Activated CD8-positive, alpha-beta memory T cell treated with anti-CD3 and anti-CD28 coated beads, Interleukin-2, amount 50 U/mL, for 24 hours (primary cell): ENCODE measurements around the gene ATAD1.
"Not testable (repeated sequence)": the region's sequence is repeated elsewhere in the genome, so short reads cannot be mapped to it uniquely, and the experiment has no call there.

Experiments used
- DNase-seq: peaks from one replicate; pipeline ENCODE4 v3.0.0-alpha.2; 2020; ENCODE audit errors: extremely low read depth

Gene ATAD1

DNA sequence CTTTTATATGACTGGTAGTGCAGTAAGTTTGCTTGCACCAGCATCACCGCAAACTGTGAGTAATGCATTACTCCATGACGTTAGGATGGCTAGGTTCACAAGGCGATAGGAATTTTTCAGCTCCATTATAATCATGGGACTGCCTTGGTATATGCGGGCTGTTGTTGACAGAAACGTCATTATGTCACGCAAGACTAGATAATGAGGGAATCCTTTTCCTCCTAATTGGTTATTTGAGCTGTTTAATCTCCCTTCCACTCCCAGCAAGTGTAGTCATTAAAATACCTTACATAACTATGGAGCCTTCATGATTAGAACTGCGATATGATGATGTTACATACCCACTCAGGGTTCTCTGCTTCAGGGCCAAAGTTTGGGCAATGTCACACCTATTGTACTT lies 28.0 kb upstream of the ATAD1 start:
- no peak for DNase-seq

DNA sequence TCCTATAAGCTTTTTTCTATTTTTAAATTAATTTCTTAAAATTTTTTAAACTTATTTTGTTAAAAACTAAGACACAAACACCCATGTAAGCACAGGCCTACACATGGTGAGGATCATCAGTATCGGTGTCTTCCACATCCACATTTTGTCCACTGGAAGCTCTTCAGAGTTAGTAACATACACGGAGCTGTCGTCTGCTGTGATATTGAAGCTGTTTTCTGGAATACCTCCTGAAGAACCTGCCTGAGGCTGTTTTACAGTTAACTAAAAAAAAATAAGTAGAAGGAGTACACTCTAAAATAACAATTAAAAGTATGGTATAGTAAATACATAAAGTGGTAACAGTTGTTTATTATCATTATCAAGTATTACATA lies 27.6 kb upstream of the ATAD1 start:
- DNase-seq: no peak

DNA sequence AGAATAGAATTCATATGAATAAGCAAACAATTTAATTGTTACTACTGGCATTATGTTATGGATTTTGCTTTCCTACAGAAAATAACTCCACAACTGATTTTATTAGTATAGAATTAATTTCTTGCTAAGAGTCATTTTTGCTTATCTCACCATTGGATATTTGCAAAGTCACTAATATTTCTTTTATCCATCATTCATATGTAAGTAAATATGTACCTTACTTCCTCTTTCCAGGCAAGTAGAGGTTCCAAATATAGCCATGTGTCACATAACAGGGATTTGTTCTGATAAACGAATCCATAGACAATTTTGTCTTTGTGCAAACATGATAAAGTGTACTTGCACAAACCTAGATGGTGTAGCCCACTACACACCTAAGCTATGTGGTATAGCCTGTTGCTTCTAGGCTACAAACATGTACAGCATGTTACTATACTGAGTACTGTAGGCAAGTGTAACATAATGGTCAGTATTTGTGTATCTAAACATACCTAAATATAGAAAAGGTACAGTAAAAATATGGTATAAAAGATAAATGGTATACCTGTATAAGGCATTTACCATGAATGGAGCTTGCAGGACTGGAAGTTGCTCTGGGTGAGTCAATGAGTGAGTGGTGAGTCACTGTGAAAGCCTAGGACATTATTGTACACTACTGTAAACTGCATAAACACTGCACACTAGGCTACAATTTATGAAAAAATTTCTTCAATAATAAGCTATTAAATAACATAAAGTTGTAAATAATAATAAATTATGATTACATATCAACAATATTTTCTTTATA lies 27.0 kb upstream of the ATAD1 start:
- no peak for DNase-seq

DNA sequence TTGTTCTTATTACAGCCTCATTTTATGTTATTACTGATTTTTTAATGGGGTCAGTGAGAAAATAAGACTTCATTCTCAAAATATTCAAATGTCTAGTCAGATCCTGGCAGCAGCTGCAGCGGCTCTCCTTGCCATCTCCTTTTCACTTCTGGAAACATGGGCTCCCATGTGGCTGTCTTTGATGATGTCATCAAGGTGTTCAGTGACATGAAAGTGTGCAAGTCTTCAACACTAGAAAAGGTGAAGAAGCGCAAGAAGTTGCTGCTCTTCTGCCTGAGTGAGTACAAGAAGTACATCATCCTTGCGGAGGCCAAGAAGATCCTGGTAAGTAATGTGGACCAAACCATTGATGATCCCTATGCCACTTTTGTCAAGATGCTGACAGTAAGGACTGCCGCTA lies 25.7 kb upstream of the ATAD1 start:
- no peak for DNase-seq

DNA sequence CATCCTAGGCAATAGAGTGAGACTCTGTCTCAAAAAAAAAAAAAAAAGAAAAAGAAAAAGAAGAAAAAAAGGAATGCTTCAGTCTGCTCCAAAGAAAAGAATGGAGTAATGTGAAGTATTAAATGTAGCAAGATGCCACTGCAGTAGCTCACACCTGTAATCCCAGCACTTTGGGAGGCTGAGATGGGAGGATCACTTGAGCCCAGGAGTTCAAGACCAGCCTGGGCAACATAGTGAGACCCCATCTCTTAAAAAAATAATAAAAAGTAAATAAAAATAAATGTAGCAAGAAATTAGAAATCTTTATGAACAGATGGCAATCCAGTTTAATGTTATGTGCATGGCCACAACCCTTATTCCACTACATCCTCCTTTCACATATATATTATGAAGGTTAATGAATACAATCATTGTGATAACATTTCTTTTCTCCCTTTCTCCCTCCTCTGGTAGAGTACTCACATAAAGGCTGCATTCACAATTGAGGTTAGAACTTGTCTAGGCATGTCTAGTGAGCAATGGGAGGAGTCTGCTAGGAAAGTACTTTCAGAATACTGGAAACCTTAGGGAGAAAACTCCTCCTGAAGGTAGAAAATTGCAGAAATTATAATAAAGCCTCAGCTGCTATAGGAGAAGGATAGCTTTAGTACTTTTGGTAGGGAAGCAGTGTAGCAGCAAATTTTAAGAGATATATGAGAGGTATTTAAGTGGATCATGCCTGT lies 24.9 kb upstream of the ATAD1 start:
- DNase-seq: no peak

DNA sequence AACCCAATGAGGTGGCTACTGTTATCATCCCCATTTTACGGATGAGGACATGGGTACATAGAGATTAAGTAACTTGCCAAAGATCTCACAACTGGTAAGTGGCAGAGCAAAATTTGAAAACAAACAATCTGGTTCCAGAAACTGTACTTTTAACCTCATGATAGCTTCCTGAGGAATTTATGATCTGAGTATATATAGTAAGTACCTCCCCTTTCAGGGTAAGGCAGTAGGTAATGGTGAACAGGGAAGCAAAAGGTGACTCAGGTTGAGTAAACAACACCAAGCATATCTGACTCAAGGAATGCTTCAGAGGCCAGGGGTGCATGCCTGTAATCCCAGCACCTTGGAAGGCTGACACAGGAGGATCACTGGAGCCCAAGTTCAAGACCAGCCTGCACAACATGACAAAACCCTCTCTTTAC lies 24.2 kb upstream of the ATAD1 start:
- DNase-seq: no peak

DNA sequence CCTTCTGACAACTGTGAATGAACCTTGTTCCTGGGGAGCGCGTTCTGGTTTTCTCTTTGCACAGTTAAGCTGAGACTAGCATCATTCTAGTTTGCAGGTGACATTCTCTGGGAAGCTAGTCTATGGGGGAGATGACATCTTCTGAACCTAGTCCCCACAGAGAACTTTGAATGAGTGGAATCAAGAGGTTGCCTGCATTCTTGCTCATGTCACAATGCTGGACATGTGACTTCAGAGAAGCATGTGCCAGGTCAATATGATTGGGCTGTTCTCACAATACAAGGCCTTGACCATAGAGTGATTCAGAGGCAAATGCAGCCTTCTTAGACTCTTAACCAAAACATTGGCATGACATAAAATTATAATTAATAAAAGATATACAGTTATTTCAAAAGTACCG lies 23.2 kb upstream of the ATAD1 start:
- no peak for DNase-seq

DNA sequence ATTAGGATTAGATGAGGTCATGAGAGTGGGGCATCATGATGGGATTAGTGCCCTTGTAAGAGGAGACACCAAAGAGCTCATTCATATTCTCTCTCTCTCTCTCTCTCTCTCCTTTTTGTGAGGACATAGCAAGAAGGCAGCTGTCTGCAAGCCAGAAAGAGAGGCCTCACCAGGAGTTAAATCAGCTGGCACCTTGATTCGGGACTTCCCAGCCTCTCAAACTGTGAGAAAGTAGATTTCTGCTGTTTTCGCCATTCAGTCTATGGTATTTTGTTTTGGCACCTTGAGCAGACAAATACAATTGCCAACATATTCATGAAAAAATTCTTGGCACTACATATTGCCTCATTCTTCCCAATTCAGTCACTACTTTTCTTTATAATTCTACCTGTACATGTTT lies 20.6 kb upstream of the ATAD1 start:
- DNase-seq: no peak

DNA sequence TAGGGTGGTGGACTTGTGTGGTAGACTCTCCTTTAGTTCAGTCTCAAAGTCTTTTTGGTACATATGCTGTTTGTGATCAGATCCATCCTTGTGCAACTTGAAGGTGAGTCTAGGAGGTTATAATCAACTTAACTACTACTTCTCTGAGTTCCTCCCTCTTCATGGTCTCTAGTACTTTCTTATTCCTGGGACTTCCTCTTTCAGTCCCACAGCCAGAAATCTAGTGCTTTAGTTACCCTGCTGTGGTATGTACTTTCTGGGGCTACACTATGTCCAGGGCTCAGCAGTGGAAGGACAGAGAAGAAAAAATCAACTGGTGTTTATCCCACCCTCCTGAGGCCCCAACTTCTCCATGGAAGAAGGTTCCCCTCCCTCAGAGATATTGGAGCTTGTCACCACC lies 19.4 kb upstream of the ATAD1 start:
- DNase-seq: no peak

DNA sequence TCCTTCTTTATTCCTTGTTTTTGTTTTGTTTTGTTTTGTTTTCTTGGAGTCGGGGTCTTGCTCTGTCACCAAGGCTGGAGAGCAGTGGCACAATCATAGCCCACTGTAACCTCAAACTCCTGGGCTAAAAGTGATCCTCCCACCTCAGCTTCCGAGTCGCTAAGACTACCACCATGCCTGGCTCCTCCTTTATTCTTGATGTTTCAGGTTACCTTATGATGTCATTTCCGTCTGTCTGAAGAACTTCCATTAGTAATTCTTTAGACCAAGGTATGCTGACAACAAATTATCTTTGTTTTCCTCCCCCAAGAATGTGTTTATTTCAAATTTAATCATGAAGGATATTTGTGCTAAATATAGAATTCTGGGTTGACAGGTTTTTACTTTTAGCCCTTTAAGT lies 18.1 kb upstream of the ATAD1 start:
- no peak for DNase-seq

DNA sequence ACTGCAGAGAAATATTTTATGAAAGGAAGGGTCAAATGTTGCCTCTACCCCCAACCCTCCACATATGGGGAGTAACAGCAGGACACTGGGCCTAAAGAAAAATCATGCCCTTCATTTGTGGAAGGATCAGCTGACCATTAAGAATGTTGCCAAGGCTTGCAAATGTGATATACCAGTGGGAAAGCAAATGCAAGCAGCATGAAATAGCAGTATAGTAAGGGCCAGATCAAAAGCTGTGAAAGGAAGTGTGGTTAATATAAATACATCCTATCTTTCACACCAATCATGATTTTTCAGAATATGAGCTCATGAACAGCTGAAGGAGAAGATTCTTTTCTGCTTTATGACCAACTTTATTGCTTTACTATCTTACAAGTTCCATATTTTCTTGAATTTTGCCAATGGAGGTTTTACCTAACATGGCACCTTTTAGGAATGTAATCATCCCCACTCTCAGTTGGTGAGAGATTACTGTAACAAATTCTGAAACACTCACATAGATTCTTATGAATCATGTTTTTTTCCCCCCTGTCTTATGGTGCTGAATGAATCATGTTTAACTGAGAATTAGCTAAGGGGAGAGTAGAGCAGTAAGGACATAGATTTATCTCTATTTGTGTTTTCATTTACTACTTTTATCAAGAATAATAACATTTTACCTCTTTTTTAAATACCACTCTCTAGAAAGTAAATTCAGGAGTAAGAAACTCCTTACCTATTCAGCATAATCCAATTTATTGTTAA lies 12.1 kb upstream of the ATAD1 start:
- no peak for DNase-seq

DNA sequence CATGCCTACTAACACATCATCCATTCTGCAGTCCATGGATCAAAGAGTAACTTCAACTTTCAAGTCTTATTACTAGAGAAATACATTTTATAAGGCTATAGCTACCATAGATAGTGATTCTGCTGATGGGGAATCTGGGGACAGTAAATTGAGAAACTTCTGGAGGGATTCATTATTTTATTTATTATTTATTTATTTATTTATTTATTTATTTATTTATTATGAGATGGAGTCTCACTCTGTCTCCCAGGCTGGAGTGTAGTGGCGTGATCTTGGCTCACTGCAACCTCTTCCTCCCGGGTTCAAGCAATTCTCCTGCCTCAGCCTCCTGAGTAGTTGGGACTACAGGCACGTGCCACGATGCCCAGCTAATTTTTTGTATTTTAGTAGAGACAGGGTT lies 11.0 kb upstream of the ATAD1 start:
- DNase-seq: not testable (repeated sequence)

DNA sequence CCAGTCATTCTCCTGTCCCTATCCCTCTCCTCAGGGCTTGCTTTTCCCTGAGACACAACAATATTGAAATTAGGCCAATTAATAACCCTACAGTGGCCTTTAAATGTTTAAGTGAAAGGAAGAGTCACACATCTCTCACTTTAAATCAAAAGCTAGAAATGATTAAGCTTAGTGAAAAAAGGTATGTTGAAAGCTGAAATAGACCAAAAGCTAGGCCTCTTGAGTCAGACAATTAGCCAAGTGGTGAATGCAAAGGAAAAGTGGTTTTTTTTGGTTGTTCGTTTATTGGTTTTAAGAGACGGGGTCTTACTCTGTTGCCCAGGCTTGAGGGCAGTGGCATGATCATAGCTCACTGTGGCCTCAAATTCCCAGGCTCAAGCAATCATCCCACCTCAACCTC lies 9.7 kb upstream of the ATAD1 start:
- no peak for DNase-seq

DNA sequence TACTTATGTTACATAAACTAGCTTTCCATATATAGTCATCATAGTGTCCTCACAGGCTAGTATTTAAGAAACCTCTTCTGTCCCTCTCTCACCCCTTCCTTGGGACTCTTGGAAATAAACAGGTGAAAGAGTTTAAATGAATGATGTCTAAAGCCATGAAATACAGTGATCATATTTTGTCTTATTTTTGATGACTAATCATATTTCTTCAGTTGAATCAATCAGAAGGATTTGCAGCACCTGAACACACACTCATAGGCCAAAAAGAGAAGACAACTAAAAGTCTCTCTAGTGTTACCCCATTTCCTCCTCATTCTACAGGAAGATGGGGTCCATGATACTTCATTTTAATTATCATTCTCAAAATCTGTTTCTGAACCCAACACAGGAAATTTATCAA lies 8.6 kb upstream of the ATAD1 start:
- no peak for DNase-seq

DNA sequence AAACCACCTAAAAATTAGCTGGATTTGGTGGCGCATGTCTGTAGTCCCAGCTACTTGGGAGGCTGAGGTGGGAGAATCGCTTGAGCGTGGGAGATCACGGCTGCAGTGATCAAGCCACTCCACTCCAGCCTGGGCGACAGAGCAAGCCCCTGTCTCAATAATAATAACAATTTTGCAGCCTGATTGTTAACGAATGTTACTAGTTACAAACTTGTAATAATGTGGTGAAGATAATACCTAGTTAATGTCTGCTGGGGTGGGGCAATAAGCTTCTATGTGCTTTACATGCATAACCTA lies 1.2 kb upstream of the ATAD1 start:
- no peak for DNase-seq

DNA sequence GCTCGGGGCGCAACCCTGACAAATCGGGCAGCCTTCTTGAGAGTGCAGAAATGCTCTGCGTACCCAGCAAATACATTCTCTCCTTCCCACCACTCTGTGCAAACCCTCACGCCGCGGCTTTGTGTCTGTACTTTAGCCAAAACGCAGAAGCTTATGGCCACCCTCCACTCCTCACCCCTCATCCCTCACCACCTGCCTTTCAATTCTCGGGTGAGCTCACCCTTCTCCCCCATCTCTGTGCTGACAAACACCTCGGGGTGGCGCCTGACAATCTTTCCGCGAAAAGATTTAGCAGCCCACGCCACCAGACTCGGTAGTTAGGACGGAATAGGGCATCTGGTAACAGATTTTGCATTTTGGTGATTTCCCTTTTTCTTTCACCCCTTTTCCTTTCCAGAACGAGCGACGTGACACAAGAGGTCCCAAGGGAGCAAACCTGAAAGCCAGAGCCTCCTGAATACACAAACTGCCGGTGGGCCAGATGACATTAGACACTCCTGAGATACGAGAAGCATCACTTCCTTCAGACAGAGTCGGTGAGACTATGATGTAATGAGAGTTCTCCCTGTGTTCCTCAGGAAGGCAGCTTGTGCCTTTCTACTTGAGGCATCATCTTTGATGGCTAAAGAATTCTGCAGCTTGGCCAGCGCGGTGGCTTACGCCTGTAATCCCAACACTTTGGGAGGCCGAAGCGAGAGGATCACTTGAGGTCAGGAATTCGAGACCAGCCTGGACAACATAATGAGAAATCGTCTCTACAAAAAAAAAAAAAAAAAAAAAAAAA lies 671 bp upstream of the ATAD1 start:
- DNase-seq: peak; percentile 42

DNA sequence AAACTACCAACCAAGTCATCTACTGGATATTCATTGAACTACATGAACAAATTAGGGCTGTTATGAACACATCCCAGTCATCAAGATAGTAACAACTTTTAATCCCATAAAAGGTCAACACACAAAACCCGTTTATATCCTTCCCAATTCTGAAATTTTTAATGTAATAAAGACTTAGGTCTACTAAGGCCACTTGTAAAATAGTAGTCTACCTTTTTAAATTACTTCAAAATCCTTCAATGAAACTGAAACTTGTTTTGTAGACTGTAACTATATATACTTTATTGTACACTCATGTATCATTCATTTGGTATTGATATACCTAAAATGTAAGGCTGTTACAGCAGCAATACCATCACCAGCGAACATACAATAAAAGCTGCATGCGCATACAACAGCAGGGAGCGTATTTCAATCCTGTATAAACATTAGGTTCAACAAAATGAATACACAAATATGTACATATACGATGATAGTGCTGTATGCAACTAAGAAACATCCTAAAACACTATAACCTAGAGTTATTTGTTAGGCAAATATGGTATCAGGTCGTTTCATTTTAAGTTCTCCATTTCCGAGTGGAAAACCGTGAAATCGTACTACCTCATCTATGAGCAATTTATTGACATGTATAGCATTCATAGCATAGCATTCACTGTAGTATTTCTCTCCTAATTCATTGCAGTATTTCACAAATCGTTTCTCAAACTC lies 973 bp downstream of the ATAD1 start:
- no peak for DNase-seq

DNA sequence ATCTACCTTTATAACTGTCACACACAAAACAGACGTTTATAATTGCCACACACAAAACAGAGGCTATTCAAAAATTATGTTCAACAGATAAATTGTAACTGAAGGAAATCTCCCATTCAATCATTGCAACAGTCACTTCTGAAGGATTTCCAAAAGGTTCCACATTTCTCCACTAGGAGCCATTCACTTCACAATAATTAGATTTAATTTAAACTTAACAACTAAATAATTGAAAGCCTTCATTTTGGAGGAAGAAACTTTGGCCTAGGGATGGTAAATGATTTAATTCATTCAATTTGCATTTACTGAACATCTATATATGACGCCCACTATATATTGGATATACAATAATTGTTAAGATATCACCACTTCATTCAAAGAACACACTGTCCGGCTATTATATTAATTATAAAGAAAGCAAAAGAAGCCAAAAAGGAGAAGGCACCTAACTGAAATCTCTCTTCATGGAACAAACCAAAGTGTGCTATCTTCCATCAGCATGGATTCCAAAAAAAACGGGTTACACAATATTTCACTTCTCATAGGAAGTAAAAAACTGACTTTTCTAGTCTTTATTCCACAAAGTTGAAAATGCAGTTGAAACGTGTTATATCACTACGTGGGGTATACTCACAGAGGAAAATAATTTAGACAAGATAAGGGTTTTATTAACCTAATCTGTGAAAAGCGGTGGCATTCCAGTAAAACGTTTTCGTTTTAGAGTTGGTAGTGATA lies 1.7 kb downstream of the ATAD1 start:
- DNase-seq: no peak

DNA sequence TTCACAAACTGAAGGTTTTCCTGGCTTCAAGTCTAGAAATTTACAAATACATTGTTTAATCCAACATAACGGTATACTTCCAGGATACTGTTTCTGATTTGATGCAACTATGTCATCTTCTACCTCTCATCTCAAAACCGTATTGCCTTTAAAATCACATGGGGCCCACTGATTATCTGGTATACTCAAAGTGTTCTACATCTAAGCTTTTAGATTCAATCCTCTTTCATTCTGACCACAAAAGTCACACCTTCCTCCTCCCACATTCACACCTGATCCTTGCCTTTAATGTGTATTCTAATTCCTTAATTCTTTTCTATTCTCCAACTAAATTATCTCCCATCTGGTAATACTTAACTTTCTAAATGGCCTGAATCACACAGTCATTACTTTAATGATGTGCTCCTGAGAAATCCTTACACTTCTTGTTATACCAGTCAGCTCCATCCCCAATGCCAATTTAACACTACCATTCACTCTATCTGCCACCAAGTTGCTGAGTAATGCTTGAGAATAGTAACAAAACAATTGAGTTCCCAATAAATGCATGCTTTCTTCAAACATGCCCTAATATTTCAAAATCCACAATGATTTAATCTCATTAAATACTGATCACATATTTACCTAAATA lies 13.0 kb downstream of the ATAD1 start:
- no peak for DNase-seq

DNA sequence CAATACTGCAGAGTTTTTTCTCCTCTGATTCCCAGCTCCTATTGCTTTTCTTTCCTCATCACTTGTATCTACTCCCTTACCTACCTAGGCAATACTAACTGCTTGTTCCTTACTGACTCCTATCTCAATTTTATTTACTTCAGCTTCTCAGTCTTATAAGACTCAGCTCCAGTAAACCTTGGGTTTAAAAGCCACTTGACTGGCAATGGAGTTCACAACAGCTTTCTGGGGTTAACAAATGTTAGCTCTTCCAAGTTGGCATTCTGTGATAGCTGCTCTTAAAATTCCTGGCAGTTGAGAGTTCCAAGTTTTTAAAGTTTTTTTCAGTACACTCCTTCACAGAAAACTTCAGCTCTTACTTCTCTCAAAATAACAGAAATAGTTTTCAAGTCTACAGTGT lies 14.2 kb downstream of the ATAD1 start:
- DNase-seq: no peak

DNA sequence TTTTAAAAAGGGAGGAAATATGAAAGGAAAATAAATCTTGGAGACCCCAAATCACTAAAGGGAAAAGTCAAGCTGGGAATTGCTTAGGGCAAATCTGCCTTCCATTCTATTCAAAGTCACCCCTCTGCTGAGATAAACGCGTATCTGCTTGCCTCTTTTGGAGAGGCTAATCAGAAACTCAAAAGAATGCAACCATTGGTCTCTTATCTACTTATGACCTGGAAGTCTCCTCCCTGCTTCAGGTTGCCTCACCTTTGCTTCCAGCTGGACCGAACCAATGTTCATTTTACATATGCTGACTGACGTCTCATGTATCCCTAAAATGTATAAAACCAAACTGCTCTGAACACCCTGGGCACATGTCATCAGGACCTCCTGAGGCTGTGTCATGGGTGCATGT lies 14.7 kb downstream of the ATAD1 start:
- DNase-seq: no peak
